ENCODE measurements around the gene HTRA3.

The HTRA3 gene

GRCh38 chr4:8266508-8266907 is 3.0 kb upstream of the HTRA3 start:
- no peak for DNase-seq (ENCODE audit: low read depth)

DNA sequence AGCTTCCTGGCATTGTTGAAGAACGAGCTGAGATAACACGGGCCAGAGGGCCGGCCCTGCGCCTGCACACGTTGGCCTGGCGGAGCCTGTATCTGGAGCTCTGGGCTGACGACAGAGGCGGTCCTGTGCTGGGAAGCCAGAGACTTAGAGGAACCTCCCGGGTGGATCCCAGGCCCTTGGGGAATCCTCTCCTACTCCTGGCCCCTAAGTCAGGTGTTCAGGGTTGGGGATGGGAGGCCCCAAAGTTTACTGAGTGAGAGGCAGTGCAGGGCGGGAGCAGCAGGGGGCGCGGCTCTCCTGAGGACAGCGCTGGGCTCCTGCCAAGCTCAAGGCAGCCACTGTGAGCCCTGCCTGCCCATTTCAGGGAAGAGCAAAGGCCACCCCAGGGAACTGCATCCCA is 2.5 kb upstream of the HTRA3 start:
- DNase-seq (ENCODE audit: low read depth), result no peak

DNA sequence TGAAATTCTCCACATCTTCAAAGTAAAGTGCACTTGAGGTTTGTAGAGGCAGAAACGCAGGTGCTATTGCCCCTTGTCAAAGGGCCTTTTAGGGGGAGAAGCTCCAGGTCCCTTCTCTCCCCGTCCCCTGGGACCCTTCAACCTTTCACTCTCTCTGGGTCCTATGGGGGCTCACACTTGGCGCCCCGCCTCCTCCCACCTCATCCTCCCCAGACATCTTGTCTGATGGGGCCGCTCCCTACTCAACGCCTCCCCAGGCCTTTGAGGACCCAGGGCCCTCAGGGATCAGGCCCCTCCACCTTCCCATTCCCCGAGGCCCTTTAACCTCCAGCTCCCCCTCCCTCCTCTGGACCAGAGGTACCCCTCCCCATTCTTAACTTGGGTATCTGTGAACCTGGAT is 1.3 kb upstream of the HTRA3 start:
- no peak for DNase-seq (ENCODE audit: low read depth)

DNA sequence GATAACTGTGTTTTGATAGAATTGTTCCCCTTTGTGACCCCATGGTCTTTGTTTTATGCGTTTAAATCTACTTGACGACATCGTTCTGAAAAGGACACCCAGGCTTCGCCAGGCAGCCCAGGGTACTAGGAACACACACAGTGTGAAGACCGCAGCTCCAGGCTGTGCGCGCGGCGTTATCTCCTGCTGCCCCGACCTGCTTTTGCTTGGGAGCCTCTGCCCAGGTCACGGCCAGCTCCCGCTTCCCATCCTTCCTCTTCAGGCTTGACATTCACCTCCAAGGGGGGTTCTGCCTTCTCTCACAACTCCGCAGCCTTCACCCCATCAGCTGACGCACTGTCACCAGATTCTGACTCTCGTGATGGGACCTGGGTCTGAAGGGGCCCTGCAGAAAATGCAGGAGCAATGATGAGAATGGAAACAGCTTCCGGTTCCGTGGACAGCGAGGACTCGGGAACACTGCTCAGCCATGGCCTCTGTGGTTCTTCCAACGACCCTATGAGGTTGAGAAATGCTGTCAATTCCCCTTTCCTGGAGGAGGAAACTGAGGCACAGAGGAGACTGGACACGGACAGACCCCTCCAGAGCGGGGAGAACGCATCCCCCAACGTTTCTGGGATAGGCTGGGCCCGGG is 536 bp upstream of the HTRA3 start:
- DNase-seq (ENCODE audit: low read depth), result no peak

DNA sequence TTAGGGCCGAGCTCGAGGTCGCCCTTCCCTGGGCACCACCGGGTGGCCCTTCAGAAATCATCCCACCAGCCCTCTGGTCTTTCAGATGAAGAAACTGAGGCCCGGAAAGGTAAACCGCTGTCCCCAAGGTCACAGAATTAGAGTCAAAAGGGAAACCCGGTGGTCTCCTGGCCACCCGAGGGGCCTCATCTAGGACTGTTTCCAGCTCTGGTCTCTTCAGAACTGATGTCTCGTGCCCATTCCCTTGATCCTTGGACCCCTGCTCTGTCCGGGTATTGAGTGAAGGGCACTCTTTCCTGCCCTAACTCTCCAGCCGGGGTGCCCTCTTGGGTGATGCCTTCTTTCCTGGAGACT is 841 bp downstream of the HTRA3 start:
- DNase-seq (ENCODE audit: low read depth), result no peak

DNA sequence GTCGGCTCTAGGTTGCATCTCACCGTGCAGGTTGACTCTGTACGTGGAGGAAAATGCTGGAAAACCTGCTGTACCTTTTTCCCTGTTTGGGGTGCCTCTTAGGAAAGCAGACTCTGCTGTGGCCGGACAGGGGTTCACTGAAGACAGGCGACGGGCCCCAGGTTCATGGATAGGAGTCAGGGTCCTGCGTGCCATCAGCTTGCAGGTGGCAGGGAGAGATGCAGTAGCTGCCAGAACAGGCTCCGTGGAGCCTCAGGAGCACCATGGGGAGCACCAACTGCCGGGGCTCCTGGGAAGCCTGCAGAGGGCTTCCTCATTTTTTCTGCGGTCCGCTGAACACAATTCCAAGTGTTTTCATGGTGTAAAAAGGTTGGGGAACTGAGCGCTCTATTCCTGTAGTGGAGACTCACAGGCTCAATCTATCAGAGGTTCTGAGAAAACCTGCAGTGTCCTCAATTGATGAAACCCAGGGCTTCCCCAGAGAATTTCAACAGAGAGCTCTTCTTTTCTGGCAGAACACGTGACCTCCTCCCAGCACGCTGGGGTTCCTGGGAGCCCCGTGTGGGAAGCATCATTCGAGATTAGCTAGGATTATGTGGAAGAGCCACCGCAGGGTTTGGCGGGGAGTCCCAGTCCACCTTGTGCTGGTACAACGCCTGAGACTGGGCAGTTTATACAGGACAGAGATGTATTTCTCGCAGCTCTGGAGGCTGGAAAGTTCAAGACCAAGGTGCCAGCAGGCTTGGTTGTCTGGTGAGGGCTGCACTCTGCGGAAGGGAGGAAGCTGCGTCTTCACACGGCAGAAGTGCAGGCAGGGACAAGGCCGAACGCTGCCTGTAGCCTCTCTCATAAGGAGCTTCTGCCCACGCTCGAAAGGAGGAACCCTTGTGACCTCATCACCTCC is 1.6 kb downstream of the HTRA3 start:
- DNase-seq (ENCODE audit: low read depth), result no peak

DNA sequence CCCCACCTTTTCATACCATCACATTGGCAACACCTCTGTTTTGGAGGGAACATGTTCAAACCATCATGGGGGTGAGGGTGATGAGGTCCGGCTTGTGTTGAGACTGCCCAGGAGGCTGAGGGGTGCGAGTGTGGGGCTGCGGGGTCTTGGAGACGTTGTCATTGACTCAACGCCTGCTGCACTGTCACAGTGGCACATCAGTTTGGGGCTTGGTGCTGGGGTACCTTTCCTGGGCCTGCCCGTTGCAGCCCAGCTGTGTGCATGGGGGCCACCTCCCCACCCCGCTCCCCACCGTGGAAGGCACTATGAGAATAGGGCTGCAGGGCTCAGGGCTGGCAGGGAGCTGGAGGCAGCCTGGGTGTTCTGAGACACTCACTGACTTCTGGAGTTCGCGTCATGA is 2.3 kb downstream of the HTRA3 start:
- DNase-seq (ENCODE audit: low read depth), result no peak

GRCh38 chr4:8272472-8273428 is 3.2 kb downstream of the HTRA3 start:
- DNase-seq (ENCODE audit: low read depth), result no peak

DNA sequence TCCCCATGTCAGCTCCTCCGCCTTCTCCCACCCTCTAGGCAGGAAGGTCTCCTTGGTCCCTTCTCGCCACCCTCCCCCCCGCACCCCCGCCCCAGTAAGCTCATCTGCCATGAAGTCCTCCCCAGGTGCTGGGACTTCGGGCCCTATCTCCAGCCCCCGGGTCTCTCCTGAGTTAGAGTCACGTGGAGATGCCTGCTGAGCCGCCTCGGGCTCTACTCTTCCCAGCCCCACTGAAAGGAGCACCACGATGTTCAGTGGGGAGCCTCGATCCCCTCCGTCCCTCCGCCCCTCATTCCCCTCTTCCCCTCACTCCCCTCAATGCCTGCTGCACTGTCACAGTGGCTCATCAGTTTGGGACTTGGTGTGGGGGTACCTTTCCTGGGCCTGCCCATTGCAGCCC is 3.9 kb downstream of the HTRA3 start:
- no peak for DNase-seq (ENCODE audit: low read depth)

DNA sequence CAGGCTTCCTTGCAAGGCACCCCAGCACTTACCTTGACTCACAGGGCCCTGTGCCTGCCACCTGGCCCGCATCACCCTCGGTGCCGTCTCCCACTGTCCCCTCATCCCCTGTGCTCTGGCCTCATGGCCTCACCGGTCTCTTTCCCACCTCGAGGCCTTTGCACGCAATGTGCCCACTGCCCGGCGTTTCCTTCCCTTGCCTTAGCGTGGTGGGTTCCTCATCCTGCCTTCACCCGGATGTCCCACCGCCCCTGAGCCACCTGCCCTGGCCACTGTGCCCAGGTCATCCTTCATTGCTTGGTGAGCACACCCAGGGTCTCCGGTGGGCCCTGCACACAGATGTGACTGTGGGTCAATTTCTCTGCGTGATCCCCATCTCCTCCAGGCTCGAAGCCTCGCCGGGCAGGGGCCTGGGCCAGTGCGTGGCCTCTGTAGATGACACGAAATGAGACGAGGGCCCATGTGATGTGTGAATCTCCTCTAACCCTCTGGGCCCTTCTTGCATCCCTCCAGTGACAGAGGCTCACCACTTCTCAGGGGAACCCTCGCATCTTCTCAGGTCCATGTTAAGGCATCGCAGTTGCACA is 4.6 kb downstream of the HTRA3 start:
- DNase-seq (ENCODE audit: low read depth), result no peak

GRCh38 chr4:8274765-8275547 is 5.4 kb downstream of the HTRA3 start:
- DNase-seq (ENCODE audit: low read depth), result no peak

DNA sequence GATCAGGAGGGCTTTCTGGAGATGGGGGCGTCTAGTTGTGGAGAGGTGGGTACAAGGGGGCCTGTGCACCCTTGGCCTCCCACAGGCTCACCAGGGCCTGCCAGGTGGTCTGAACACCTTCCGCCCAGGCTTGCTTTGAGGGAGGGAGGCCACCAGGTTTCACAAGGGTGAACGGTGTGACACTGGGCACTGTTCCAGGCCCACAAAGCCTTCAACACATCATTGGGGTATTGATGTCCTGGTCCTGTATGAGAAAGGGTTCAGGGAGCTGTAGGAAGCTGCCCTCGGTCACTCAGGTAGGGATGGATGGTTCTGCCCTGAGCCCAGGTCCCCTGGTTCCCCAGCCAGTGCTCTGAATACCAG is 6.0 kb downstream of the HTRA3 start:
- DNase-seq (ENCODE audit: low read depth), result no peak

- no peak for DNase-seq (ENCODE audit: low read depth)
Observed at GRCh38 chr4:8276358-8277240, 7.0 kb downstream of the HTRA3 start.

- DNase-seq (ENCODE audit: low read depth), result no peak
Observed at GRCh38 chr4:8277356-8278008, 7.9 kb downstream of the HTRA3 start.

DNA sequence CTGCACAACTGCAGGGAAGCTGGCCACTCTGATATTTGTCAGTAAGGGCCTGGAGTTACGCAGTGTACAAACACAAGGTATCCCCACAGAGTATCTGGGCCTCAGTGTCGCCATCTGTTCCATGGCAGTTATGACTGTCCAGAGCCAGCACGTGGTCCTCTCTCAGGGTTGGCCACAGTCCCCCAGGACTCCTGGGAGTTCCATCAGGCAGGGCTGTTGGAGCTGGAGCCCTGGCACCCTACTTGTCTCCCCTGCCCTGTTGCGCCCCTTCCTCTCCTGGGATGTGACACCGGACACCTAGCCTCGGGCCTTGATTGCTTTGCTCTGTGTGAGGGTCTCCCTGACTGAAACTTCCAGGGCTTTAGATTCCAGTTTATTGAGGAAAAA is 8.4 kb downstream of the HTRA3 start:
- no peak for DNase-seq (ENCODE audit: low read depth)

DNA sequence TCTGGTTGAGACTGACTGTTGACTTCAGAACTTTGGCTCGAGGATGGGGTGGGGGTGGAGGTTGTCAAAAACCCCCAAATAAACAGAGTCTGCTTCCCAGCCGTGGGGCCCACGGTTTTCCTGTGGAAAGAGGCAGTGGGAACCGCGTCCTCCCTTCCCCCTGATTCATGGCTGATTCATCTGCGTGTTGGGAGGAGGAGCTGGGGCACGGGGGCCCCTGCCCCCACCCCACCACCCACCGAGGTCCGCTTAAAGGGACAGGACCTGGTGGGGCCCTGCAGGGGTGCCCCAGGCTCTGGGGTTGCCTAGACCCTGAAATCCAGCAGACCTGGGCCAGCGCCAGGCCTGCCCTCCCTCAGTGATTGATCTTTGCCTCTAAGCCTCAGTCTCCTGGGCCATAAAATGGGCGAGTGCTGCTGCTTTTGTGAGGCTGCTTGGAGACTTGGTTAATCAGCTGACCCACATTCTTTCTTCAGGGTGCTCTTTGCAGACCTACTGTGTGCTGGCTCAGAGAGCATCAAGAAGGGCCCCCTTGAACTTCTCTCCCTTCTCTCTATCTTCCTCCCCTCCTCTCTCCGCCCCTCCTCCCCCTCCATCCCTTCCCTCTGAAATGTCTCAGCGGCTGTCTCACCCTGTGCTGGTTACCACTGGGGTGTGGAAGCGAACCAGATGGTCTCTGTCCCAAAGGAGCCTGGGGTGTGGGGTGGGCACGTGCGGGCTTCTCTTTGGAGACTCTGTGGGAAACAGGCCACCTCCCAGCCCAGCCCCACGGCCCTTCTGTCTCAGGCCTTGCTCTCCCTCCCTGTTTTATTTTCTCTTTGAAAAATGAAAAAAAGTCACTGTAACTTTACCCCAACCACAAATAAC is 9.1 kb downstream of the HTRA3 start:
- DNase-seq (ENCODE audit: low read depth), result no peak

DNA sequence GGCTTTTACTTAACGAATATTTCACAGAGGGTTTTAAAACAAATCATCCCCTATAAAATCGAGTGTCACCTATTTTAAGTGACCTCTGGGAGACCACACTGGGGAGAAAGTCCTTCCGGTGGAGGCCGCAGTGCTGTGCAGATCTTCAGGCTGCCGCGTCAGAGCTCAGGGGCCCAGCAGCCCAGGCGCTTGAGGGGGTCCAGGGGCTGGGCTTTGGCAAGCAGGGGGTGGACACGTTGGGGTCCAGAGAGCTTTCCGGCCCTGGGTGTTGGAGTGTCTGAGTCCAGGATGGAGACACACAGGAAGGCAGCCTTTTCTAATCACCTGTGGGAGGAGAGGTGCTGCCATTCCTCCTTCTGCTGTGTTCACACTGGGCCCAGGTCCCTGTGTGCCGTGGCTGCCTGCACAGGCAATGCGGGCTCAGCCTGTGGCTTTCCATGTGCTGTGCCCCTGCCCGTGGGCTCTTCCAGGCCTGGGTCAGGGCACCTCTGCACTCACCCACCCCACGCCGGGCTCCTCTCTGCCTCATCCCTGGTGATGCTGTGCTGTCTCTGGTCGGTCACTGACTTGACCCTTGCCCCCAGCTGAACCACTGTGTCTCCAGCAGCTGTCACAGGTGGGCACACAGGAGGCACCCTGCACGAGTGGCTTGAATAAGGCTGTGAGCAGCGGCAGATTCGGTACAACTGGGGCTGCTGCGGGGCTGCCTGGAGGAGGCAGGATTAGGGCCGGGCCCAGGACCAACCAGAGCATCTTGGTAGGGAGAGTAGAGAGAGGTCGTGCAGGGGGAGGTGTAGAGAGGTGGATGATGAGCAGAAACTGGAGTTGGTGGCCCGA is 10.0 kb downstream of the HTRA3 start:
- DNase-seq (ENCODE audit: low read depth), result no peak
